HG02610 (cell line): ENCODE results near the gene BEST3.
"Not testable (repeated sequence)": the region's sequence is repeated elsewhere in the genome, so short reads cannot be mapped to it uniquely, and the experiment has no call there.

ENCODE experiments used
- ATAC-seq: cut with Tn5 transposase; IDR thresholded peaks from one replicate; pipeline ENCODE4 v1.9.1; 2021; ENCODE audit warnings: mild to moderate bottlenecking, moderate library complexity; ENCODE audit not compliant: unreplicated experiment

BEST3 gene

DNA sequence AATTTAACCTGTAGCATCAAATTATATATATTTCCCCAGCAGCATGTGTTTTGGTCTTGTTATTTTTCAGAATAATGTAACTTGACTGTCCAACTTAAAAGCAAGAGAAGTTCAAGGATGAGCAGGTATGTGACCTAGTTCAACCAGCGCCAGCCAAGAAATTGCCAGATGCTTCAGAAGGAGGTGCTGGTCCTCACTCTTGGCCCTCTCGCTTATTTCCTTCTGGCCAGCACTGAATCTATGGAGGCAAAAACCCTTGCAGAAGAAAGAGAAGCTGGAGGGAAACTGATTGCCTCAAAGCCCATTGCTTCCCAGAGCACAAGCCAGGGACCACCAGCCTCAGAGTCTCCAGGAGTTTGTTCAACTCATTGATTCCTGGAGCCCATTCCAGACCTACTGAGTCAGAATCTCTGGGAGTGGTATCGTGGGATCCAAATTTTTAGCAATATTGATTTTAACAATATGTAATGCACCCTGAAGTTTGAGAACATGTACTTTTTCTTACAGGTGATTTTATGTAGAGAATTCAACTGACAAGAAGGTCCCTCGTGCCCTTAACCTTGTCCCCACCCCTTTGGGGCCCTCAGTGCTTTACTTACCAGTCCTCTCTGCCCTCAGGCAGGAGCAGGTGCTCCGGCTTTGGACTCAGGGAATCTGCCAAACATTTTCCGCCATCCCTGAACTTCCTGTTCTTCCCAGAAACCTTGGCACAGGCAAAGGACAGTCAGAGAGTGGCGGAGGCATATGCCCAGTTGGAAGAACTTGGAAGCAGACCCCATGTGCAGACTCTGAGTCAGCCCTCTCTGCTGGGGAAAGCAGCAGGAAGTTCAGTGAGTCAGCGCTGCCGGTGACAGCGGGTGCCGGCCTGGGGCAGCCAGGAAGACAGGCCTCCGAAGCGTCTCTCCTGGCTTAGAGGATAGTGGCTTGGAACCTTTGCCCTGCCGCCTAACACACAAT lies 10.4 kb downstream of the BEST3 start:
- ATAC-seq, result peak; percentile 80

DNA sequence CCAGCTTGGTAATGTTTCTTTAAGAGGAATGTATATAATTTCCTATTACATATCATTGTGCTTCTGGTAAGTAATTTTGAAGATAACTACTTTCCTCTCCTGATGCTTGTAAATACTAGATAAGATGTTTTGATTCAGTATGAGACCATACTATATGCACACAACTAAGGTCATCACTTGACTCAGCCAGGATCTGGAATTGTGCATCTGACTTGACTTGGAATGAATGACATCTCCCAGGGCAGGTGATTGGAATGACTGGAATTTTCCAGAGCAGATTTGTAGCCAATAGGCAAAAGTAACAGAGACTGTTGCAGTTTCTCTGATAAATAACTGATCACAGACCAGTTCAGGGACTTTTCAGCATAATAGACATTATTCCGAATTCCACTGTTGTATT lies 11.1 kb downstream of the BEST3 start:
- no peak for ATAC-seq

DNA sequence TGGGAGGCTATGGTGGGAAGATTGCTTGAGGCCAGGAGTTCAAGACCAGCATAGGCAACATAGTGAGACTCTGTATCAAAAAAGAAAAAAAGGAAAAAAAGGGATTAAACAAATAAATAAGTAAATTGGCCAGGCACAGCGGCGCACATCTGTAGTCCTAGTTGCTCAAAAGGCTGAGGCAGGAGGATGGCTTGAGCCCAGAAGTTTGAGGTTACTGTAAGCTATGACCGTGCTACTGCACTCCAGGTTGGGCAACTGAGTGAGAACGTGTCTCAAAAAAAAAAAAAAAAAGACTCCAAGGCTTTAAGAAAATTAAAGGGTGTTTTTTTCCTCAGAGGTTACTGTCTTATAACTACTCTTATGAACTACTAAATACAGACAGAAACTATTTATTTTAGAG lies 11.7 kb downstream of the BEST3 start:
- no peak for ATAC-seq

DNA sequence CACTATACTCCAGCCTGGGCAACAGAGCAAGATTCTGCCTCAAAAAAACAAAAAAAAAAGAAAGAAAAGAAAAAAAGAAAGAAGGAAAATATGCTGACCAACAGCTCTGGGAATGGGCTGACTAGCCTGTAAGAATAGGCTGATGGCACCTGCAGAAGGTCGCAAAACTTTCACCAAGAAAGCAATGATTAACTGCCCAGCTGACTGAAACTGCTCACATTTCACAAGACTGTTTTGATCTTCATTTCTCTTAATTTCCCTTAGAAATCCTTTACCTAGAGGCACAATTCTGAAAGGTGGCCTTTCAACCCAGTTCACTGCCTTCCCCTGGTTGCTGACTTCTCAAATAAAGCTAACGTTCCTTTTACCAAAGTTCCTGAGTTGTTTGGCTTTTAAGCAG lies 12.4 kb downstream of the BEST3 start:
- ATAC-seq, result no peak

DNA sequence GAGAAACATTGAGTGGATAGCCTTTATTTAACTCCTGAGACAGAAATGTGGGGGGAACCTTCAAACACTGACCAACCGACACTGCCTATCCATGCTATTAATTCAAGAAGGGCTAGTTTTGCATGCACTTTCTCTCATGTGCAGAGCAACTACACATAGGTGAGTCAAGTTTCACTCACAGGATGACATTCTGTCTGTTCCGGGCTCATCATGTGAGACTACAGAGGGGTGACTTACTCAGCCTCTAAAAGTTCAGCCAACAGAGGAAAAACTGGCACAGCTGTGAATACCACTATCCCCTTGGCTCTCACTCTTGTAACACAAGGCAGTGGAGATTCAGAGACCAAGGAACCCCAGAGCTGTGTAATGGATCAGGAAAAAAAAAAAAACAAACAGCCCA lies 13.3 kb downstream of the BEST3 start:
- ATAC-seq, result peak; percentile 62

DNA sequence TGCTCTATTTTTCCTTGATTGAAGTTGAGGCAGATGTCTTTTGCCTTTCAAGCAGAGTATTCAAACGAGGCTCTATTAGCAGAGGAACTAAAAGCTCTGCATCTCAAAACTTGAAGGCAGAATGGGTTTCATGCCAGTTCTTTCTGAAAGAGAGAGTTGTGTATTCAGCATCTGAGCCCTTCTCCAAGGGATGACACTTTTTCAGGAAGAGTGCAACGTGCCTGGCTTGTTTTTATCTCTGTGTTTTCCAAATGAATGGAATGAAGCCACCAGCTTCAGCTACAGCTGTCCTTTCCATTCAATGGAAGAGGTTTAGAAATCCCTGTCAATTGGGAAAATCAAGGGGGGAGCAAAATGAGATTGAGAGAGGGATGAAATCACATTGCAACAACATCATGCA lies 14.6 kb downstream of the BEST3 start:
- ATAC-seq, result no peak

DNA sequence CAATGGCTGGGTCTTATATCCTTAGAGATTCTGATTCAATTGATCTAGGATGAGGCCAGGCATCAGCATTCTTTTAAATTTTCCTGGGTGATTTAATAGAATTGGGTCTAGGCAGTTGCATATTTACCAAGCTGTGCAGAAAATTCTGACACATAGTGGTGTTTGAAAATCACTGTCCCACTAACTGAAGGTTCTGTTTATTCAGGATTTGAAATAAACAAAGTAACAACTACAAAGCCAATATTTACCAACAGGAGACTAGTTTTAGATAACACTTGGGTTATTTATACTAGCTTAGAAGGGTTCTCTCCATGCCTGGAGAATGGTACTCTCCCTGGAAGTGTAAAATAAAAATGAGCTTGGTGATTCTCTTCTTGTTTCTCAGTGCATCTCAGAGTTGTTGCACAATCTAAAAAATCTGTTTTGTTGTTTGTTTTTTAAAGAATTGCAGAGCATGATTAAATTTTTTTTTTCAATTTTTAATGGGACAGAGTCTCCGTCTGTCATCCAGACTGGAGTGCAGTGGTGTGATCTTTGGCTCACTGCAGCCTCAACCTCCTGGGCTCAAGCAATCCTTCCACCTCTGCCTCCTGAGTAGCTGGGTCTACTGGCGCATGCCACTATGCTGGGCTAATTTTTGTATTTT lies 16.9 kb downstream of the BEST3 start:
- no peak for ATAC-seq

DNA sequence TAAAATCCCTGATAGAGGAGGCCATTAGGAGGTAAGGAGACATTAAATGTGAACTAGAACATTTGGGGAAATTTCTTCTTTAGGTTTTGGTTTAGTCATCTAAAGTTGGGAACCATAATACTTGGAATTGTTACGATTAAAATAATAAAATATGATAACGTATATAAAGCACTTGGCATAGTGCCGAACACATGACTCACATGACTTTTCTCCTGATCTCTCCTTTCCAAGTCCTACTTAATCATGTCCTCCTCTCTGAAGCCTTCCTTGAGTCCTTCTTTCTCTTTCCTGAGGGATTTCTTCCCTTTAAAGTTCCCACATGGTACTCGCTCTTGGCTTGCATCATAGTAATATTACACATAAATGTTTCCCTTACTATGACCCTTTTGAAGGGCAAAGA lies 20.0 kb downstream of the BEST3 start:
- ATAC-seq, result no peak

DNA sequence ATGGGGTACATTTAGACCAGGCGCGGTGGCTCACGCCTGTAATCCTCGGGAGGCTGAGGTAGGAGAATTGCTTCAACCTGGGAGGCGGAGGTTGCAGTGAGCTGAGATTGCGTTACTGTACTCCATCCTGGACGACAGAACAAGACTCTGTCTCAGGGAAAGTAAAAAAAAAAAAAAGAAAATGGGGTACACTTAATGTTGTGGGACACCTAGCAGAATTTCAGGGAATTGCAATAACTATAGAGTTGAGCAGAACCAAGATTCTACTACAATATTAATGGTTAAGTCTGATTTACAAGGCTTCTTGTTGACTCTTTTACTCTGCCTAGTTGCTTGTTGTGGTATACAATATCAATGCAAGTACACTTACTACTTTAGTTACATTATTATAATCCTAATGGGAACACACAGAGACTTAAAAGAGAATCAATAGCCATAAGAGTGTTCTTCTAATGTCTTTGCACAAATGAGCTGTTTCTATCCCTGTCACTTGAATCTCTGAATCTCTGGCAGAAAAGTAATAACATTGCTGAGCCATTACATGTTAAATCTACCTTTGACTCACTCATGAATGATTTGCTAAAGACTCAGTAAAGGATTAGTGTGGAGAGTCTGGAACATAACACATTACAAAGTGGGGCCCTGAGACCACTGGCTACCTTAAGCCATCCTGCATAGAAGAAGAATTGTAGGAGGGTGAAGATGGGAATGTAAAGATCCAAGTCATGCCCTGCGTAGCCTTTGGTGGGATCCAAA lies 22.7 kb downstream of the BEST3 start:
- no peak for ATAC-seq

DNA sequence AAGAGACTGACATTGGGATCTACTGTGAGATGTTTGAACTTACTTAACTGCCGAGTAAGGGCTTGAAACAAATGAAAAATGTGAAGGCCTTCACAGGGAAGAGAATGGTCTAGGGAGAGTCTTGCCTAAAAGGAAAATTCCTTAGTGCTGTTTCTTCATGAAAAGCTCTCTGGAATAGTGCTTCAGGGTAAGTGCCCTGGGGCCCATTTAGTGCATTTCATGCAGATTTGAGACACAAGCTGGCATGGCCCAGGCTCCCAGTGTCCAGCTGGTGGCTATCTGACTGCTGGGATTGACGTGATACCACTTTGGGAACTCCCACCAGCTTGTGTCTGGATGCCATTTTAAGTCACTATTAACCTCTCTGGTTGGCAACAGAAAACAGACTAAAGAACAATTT lies 26.9 kb downstream of the BEST3 start:
- ATAC-seq, result no peak

DNA sequence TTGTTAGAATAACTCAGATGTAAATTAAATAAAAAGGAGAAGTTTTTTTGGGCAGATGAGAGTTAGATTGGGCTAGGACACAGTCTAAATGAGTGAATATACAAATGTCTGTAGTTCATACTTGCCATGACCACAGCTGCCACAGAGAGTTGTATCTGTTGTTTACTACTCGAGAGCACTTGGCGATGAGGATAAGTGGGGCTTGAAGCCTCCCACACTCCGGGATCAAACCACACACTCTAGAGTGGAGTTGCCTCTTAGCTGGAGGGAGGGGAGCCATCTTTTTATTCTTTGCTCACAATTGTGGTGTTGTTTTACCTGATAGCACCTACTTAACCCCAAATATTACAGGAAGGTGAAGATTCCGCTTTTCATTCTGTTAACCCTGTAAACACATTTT lies 27.5 kb downstream of the BEST3 start:
- ATAC-seq, result no peak

DNA sequence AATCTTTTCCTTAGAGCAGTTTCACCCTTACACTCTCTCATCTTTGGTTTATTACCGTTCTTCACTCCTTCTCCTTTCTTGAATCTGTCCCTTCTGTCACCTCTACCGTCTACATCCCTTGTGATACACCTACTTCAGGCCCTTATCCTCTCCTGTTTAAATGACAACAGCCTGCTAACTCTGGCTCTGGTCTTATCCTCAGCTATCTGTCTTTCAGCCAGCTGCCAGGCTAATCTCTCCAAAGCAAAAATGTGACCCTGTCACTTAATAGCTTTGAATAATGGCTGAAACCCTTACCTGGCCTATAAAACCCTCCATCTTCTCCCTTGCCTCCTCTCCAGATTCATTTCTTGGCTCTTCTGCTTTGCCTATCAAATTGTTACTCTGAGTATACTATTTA lies 32.3 kb downstream of the BEST3 start:
- no peak for ATAC-seq

DNA sequence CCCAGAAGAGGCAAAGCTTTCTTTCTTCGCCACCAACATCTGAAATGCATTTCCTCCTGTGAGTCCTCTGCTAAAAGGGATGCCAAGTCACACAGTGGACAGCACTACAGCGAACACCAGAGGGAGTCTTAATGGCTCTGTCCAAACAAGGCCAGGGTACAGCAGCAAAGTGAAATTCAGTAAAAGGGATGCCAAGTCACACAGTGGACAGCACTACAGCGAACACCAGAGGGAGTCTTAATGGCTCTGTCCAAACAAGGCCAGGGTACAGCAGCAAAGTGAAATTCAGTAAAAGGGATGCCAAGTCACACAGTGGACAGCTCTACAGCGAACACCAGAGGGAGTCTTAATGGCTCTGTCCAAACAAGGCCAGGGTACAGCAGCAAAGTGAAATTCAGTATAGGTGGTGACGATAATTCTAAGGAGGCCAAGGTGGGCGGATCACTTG lies 34.1 kb downstream of the BEST3 start:
- not testable (repeated sequence) for ATAC-seq

DNA sequence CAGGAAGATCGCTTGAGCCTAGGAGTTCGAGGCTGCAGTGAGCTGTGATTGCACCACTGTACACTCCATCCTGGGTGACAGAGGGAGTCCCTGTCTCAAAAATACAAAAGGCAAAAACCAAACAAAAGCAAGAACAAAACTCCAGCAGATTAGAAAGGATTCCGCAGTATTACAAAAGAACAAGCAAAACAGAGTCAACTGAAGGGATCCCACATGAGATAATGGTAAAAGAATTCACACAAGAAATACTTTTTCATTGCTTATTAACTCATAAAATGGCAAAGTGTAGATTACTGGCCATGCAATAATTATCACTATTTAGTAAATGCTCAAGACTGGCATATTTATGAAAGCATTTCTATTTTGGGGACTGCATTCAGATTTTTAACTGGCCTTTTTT lies 35.4 kb downstream of the BEST3 start:
- ATAC-seq, result no peak

DNA sequence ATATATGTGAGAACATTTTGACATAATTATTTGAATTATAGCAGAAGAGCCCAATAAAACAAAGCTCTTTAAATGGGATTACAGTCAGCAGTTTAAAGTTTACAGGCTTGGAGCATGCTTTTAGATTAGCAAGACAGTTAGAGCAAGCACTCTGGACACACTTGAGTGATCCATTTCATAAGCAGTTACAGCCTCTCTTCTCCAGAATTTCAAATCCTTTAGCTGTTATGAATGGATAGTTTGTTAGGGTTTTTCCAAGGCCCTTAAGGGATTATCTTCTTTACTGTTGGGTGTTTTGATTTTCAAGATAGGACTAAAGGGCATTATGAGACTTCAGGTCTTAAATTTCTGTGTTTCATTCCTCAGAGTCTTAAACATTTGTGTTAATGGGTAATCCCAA lies 36.3 kb downstream of the BEST3 start:
- ATAC-seq, result no peak

DNA sequence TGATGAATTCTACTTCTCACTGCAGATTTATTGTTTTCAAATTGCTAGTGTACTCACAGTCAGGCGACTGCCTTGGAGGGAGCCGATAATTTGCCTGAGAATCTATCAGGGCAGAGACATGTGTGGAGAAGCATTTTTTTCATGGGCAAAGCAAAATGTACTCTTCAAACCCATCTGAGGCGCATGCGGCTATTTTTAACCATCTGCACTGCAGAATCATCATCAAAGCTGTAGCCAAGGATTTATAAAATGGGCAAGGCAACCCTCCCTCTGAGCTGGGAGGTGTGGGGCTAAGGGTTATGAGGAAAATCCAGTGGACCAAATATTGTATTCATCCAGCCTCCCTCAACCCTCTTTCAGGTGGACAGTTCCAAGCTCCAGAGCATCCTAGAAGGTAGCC lies 37.7 kb downstream of the BEST3 start:
- ATAC-seq, result no peak

DNA sequence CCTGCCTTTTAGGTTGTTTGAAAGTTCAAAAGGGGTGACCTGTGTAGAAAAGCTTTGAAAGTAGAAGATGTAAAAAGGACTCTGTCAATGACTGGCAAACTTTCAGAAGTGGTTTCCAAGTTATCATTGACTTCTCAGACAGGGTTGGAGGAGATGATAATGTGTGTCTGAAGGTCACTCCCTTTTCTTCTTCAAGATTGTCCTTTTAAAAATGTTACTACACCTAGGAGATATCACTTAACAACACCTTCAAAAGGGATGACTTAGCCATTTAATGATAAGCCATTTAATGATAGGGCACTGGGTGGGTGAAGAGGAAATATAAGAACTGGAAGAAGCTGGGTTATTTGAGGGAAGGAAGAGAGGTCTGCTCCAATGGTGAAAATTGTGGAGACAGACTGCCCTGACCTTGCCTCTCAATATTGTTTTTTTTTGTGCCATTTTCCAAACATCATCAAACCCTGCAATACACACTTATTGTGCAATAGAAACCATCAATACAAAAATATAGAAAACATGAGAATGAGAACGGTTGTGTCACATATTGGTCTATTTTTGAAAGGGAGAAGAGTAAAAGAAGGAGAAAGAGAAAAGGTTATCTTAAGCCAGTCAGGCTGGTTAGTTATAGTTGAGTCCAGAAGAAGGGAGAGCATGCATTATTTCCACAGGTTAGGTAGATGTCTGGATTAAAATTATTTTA lies 38.8 kb downstream of the BEST3 start:
- ATAC-seq, result no peak

DNA sequence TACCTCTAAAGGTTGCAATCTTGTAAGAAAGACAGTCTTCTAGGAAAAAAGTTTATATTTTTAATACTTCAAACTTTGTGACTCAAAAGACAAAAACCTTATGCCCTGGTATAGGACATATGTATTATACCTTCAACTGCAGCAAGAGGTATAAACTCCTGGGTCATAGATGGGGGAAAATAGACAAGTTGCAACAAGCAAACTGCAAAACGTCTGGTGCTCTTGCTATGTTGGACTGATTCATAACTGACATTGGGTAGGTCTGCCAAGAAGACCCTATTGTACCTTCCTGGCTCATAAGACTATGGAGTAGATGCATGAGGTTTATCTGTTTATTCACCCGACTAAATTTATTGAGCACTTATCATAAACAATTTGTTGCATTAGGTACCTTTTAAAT lies 40.9 kb downstream of the BEST3 start:
- ATAC-seq, result no peak

DNA sequence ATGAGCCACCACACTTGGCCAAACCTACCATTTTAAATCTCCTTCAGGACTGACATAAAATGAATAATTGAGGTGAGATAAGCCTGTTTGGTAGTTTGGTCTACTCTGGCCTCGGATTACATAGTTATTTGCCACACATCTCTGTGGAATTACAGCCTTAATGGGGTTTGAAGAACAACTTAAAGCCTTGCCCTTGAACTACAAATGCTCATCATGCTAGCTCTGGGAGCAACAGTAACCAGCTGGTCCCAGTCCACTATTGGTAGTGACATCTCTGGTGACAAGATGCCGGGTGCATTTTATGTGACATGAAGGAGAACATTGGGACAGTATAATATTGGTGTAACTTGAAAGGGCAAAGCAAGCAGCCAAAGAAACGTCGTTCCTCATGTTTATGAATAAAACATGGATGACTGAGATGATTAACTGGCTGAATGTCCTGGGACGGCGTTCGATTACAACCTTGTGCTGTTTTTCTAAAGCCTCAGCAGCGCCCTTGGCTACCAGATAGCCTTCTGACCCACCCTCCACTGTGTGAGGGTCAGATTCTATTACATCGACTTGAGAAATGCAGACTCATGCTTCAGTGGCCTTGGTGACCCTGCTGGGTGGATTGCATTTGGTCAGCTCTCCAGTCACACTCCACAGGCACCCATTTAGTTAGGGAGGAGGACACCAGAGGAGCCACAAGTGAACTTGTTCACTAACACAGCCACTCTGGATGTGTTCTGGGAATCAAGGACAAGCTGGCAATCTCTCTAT lies 41.5 kb downstream of the BEST3 start:
- no peak for ATAC-seq

DNA sequence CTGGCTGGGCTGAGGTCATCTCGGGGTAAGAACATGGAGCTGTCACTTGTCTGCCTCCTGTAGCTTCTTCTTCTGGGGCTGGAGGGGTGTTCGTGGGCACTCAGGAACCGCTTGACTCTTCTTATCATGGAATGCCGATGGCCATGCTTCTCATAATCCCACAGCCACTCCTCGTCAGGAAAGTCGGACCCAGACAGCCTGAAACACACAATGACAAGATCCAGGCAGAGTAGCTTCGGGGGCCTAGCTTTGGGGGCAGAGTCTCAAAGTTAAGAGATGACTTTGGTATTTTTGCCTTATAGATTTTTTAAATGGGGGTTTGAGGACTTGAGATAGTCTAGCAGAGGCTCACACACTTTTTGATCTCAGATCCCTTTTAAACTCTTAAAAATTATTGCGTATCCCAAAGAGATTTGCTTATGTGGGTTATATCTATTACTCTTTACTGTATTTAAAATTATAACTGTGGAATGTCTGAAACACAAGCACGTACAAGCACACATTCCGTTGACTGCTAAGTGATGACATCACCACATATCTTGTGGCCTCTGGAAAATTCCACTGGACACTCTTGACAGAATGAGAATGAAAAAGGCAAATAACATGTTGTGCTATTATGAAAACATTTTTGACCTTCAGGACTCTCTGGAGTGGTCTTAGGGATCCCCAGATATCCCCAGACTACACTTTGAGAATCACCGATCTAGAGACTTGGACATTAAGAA lies 43.3 kb downstream of the BEST3 start:
- no peak for ATAC-seq
